ENCODE data around the gene SHC2.
"Not testable (repeated sequence)": the region's sequence is repeated elsewhere in the genome, so short reads cannot be mapped to it uniquely, and the experiment has no call there.

Gene SHC2

DNA sequence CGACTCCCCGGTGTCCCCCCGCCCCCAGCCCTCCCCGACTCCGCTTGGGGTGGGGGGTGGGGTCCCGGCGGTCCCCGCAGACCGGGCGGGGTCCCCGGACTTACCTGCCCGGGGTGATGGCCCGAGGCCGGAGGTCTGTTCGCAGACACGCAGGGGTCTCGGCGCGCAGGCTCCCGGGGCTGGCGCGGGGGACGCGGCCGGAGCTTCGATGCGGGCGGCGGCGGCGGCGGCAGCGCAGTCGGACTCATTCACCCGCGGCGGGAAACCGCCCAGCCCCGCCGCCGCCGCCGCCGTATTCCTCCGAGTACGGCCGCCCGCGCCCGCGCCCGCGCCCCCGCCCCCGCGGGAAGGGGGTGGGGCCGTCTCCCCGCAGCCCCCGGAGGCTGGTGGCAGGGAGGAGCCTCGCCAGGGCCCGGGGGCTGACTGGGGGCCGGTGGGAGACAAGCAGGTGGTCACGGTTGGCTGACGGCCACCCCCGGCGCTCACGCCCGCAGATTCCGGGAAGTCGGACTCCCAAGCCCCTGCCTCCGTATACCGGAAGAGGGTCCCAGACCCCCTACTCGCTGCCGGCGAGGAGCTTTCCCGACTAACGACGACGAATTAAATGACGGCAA, 51.8 kb downstream of the SHC2 start, which contains the start of gene C2CD4C:
Gene C2CD4C, minus strand, starts transcription at position 246 of the 614 bp plus-strand sequence. CDS start 786 bp downstream, outside the sequence.
- no peak for FAIRE-seq
- DNase-seq (ENCODE audit: insufficient read length, low spot score), result no peak

DNA sequence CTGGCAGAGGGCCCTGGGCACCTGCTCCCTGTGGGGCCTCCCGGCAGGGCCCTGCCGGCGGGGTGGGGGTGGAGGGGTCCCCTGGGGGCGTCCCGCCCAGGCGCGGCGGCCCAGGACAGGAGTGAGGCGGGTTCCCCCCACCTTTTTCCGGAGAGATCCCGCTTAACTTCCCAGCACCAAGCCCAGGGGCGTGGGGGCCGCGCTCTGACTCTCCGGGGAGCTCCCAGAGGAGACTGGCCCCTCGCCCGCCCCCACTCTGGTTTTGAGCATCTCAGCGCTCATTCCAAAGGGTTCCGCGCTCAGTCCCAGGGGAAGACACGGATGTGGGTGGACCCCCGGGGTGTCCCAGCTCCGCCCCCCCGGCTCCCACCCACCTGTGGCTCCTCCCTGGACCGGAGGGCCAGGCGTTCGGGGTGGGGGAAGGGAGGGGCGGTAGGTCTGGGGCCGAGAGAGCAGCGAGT, 52.4 kb downstream of the SHC2 start:
- DNase-seq (ENCODE audit: insufficient read length, low spot score) (peak; percentile 63), FAIRE-seq (no peak)

DNA sequence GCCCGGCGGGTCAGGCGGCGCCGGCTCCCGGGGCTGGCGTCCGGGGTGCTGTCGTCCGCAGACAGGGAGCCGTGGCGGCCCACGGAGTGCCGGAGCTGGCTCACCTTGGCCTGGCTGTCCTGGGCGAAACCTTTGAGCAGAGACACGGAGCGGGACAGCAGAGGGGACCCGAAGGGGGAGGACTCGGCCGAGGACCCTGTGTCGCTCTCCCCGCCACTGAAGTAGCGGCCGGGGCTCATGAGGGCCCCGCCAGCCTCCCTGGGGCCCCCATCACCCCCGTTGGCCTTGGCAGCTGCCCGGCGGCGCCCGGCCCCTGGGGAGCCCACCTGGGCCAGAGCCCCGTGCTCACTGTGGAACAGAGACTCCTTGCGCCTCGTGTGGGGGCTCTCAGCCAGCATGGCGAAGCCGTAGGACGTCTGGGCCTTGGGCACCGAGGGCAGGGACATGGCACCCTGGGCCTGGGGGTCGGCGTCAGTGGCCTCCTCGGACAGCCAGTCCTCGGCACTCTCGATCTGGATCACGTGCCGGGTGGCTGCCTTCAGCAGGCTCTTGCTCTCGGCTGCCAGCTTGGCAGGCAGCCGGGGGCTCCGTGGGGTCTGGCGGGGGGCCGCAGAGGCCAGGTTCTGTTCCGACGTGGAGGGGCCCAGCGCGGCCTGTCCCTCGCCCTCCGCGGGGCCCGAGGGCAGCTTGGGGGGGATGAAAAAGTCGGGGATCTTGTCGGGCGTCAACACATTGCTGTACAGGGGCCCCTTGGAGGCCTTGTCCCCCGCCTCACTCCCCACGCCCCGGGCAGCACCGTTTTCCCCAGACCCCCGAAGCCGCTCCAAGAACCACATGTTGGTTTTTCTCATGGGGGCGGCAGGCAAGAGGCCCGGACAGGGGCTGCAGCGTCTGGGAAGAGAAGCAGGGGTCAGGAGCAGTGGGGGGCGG, 53.1 kb downstream of the SHC2 start:
- FAIRE-seq, result no peak
- no peak for DNase-seq (ENCODE audit: insufficient read length, low spot score)

DNA sequence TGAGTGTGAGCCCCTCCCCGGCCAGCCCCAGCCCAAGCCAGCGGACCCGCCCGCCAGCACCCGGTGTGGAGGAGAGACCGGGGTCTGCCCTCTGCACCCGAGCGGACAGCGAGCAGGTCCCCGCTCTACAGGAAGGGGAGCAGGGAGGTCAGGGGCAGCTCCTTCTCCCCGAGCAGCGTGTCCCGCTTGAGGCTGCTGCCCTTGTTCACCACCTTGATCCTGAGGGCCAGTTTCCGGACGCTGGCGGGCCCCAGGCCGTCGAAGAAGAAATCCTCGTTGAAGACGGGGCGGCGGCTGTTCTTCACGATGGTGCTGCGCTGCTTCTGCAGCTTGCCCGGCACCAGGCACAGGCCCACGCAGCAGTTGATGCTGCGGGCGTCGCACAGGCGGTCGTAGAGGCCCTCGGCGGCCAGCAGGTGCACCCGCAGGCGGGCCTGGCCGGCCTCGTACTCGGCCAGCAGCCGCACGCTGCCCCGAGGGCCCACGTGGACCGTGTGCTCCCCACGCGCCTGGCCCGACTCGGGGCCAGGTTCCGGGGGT, 53.8 kb downstream of the SHC2 start:
- FAIRE-seq (no peak), DNase-seq (ENCODE audit: insufficient read length, low spot score) (no peak)

DNA sequence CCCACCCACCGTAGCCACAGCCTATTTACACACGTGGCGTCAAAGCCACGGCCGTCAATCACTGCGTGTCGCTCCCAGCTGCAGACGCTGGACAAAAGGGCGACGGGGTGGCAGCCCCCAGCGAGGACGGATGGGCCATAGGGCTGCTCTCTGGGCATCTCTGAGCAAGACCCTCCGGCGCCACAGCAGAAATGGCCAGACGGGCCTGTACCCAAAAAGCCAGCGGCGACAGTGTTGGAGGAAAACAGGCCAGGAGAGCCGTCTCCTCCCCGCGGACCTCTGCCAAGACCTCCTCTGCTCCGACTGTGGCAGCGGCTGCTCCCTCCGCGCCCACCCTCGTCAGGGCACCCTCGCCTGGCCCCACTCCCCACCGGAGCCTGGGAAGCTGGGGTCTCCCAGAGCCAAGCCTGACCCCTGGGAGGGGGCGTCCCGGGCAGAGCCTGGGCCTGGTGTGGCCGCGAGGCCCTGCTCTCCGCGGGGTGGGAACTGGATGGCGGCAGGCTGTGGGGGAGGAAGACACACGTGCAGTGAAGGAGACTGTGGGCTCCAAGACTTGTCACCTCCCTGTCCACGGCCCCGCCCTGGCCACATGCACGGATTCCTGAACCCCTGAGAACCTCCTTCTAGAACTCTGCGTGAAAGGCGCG, 54.6 kb downstream of the SHC2 start:
- FAIRE-seq (no peak), DNase-seq (ENCODE audit: insufficient read length, low spot score) (no peak)

DNA sequence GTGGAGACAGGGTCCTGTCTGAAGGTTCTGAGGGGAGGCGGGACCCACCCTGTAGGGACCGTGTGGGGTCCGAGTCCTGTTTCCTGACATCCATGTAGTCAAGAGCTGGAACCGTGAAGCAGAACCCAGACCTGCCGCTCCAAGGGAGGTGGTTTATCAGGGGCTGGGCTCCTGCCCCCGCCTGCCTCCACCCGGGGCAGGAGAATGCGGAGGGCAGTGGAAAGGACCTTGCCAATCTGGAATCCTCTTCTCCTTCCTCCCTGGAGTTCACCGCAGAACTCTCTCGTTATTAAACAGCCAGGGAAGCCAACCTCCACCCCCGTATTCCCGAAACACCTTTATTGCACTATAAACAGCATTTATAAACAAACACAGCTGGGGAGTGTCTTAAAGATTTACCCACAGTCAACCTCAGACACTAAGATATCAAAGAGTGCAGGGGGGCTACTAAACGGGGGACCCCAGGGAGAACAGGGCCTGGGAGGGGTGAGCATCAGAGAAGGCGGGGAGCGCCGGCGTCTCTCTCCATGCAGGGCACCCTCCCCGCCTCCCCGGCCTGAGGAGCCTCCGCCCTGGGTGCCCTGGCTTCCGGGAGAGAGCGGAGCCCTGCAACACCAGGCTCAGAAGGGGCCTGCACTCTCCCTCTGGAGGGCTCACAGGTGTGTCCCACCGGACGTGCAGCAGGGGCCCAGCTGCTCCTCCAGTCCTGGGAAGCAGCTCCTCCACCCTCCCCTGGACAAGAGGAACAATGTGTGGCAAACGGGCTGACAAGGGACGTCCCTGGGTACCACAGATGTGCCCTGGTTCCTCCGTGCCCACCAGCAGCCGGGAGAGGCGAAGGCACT, 55.5 kb downstream of the SHC2 start:
- DNase-seq (ENCODE audit: insufficient read length, low spot score), result no peak
- FAIRE-seq, result no peak

DNA sequence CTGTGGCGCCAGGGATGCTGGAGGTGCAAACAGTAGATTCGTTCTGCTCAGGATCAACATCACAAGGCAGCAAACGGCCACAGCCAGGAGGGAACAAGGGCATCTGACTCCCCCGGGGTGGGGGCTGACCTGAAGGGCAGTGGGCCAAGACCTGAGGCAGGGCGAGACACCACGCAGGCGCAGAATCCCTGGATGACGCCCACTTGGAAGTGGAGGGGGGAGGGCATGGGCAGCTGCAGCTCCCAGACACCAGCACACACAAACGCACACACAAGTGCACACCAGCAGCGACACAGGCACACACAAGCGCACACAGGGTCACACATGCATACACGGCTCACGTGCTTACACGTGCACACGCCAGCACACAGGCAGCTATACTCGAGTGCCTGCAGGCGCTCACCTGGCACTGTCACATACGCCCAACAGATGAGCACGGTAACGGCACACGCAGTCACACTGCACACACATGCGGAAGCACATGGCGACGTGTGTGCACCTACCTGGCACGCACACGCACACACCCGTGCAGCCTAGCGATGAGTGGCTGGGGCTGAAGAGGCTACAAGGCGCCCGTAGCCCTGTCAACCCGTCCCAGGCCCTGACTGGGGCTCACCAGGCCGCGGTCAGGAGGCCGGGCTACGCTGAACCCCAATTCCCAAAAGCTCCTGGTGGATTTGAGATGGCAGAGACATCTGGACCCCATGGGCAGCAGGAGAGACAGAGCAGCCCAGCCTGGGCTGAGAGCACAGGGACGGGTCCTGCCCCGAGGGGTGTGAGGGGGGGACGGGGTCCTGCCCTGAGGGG, 57.4 kb downstream of the SHC2 start:
- FAIRE-seq (no peak), DNase-seq (ENCODE audit: insufficient read length, low spot score) (no peak)

DNA sequence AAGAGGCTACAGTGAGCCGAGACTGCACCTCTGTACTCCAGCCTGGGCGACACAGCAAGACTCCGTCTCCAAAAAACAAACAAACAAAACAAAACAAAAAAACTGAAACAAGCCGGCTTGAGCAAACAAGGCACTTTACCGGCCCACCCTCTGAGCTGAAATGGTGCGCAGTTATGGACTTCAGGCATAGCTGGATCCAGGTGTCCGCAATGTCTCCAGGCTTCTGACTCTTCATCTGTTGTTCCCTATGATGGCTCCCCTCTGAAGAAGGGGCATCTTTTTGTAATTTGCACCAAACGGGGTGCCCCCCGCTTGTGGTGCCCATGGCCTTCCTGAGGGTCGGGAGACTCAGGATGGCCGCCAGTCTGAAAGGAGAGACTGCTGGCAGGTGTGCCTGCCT, 58.0 kb downstream of the SHC2 start:
- DNase-seq (ENCODE audit: insufficient read length, low spot score) (no peak), FAIRE-seq (no peak)

DNA sequence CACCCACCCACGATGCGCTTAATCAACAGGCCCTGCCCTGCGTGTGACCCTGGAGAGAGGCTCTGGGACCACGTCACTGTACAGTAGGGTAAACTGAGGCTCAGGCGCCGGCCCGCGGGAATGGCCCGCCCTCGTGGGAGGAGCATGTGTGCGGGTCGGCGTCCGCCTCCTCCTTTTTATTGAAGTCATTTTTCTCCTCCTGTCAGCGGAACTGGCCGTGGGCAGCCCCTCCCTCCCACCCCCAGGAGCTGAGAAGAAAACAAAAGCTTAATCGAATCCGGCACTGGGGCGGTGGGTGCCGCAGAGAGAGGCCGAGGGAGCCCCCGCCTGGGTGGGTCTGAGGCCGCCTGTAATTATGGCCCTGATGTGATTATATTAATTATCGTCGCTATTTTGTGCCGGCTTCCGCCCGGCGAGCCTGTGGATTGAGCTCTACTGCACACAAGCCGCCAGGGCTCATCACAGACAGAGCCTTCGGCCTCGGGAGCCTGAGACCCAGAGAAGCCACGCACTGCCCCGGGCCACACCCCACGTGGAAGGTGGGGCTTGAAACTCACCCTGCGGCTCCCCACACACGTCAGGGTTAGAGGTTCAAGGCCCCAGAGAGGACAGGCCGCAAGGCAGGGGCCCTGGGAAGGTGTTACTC, 58.8 kb downstream of the SHC2 start:
- FAIRE-seq, result no peak
- DNase-seq (ENCODE audit: insufficient read length, low spot score), result no peak

DNA sequence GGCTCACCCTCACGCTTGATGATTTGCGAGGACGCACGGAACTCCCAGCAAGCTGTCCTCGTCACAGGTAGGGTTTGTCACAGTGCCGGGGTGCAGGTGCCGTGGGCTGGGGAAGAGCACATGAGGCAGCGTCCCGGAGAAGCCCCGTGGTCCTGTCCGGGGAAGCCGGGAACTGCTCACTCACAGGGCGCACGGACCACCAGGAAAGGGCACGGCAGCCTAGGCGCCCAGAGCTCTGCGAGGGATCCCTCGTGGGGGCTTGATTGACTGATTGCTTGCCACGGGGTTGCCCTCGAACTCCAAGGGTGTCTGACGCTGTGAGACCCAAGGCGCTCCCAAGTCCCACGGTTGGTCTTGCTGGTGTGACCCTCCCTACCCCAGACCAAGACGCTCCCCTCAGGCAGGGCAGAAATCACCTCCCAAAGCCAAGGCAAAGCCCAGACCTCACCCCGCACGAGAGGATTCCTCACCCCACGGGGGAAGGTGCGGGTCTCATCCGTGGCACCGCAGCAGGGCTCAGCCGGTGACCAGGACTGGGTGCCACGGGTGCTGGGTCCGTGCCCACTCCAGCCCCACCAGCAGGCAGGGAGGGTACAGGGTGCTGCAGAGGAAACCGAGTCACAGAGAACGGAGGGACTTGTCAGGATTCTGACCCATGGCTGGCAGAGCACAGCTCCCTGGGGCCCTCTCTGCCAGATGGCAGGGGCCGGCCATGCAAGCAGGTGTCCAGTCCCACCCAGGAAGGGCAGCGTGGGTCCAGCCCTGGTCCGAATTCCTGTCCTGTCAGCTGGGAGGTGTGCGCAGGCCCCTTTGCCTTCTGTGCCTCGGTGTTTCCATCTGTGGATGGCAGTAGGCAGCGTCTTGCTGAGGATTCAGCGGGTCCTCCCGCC, 59.6 kb downstream of the SHC2 start:
- FAIRE-seq (no peak), DNase-seq (ENCODE audit: insufficient read length, low spot score) (no peak)

DNA sequence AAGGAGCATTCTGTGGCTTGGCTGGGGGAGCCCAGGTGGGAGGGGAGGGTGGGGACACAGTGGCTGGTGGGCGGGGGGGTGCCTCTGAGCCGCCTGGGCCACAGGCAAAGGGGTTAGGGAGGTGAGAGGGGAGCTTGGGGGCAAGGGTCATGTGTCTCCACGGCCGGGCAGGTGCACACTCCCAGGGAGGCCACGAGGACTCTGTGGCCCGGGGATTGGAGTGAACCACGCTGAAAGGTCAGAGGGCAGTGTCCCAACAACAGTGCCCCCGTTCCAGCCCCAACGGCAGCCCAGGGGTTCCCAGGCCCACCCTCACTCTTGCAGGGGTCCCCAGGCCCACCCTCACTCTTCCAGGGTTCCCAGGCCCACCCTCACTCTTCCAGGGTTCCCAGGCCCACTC, 61.5 kb downstream of the SHC2 start:
- no peak for FAIRE-seq

DNA sequence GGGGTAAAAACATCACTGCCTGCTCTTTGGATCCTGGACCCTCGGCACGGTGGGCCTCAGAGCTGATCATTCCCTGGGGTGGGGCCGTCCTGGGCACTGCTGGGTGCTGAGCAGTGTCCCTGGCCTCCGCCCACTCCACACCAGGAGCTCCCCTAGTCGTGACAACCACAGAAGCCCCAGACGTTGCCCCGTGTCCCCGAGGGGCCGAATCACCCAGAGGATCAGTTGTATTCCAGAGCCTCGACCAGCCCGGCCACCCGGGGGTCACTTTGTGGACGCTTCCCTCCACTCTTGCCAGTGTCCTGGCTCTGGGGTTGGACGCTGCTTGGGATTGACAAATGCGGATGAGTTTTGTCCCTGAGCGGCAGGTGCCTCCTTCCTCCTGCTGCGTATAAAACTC, 62.1 kb downstream of the SHC2 start:
- FAIRE-seq, result no peak
- no peak for DNase-seq (ENCODE audit: insufficient read length, low spot score)

More for the DNA sequence above, 61.5 kb downstream of the SHC2 start:
- no peak for DNase-seq (ENCODE audit: insufficient read length, low spot score)

DNA sequence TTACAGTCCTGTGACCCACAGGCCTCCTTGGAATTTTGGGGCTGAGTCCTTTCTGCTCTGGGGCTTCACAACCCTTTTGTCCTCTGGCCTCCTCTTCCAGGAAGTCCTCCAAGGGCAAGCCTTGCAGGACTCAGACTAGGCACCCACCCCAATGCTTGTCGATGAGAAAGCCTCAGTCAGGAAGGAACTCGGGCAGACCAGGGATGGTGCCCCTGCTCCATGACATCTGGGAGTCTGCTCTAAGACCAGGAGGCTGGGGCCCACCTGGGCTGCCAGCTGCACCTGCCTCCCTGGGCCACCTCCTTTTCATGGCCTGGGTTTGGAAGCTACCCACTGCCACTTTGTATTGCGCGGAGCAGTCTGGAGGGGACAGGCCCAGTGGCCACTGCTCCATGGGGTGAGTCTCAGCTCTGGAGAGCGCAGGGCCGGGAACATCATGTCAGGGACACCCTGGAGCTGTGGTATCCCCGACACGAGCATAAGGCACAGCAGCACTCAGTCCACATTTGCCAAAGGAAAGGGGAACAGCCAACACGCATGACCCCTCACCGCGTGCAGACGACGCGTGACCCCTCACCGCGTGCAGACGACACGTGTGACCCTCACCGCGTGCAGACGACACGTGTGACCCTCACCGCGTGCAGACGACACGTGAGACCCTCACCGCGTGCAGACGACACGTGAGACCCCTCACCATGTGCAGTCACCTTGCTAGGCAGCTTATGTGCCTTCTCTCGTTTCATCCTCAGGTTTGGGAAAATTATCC, 62.7 kb downstream of the SHC2 start:
- no peak for DNase-seq (ENCODE audit: insufficient read length, low spot score)
- FAIRE-seq, result no peak

DNA sequence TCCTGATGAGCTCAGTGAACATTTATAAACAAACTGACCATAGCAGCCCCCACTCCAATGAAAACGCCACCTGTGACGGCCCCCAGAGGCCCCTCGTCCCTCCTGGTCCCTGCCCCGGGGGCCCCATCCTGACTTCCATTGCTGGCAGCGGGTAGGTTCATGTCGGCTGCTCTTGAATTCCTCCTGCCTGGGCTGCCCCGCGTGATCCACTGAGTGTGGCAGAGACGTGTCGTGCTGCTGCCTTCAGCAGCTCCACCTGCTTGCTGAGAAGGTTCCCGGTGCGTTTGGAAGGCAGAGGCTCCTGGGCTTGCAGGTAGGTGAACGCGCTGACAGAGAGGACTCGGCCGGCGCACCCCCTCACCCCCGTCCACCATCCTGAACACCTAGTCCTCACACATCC, 63.5 kb downstream of the SHC2 start:
- no peak for FAIRE-seq
- no peak for DNase-seq (ENCODE audit: insufficient read length, low spot score)

DNA sequence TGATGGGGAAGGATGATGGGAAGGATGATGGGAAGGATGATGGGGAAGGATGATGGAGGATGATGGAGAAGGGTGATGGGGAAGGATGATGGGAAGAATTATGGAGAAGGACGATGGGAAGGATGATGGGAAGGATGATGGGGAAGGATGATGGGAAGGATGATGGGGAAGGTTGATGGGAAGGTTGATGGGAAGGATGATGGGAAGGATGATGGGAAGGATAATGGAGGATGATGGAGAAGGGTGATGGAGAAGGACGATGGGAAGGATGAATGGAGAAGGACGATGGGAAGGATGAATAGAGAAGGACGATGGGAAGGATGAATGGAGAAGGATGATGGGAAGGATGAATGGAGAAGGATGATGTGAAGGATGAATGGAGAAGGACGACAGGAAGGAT, 65.4 kb downstream of the SHC2 start:
- DNase-seq (ENCODE audit: insufficient read length, low spot score), result no peak
- no peak for FAIRE-seq

DNA sequence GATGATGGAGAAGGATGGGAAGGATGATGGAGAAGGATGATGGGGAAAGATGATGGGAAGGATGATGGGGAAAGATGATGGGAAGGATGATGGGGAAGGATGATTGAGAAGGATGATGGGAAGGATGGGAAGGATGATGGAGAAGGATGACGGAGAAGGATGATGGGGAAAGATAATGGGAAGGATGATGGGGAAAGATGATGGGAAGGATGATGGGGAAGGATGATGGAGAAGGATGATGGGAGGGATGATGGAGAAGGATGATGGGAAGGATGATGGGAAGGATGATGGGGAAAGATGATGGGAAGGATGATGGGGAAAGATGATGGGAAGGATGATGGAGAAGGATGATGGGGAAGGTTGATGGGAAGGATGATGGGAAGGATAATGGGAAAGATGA, 66.0 kb downstream of the SHC2 start:
- DNase-seq (ENCODE audit: insufficient read length, low spot score); FAIRE-seq: not testable (repeated sequence)

DNA sequence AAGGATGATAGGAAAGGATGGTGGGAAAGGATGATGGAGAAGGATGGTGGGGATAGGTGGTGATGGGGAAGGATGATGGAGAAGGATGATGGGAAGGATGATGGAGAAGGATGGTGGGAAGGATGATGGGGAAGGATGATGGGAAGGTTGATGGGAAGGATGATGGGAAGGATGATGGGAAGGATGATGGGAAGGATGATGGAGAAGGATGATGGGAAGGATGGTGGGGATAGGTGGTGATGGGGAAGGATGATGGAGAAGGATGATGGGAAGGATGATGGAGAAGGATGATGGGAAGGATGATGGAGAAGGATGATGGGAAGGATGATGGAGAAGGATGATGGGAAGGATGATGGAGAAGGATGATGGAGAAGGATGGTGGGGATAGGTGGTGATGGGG, 67.3 kb downstream of the SHC2 start:
- FAIRE-seq, result not testable (repeated sequence)

More for the DNA sequence above, 67.3 kb downstream of the SHC2 start:
- DNase-seq (ENCODE audit: insufficient read length, low spot score), result not testable (repeated sequence)

Data from HTR-8/SVneo (cell line).